ENCODE data around the gene CYP2C9. TPM values are rescaled to one million over a fixed set of nuclear protein-coding genes. Genes with fewer than 3 reads are reported as not detected.

CYP2C9 gene
- total and polyA plus RNA-seq, 10 of the 15 experiments (the other 5 are each of a cell fraction or from before 2014, with no cell fraction given), result 0.04 to 0.23 (median 0.06) TPM; not detected in 7

DNA sequence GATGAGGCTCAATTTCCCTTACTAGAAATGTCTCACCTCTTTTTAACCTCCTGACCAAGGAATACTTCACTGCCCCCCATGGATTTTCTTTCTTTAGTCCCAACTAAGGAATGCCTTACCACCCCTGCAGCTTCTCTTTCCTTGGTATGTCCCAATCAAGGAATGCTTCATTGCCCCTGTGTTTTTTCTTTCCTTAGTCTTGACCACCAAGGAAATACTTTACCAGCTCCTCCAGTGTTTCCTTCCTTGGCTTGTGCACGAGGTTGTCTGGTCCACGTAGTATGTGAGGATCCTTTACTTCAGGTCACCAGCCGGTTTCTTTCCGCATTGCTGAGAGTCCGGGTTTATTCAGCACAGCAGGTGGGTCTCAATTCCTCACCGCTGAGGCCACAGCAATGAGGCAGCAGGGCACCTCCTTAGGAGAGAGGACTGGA lies 59.3 kb downstream of the CYP2C9 start:
- CTCF ChIA-PET, result no interaction called here
- Histone ChIP-seq H3K9ac (ENCODE audit: control insufficient read depth, insufficient read depth, low read length) (no peak overlapping the region), H2AFZ (ENCODE audit: control insufficient read depth, low read depth, low read length) (no peak overlapping the region), H3K27ac (ENCODE audit: control insufficient read depth, insufficient read depth) (no peak overlapping the region), H3K4me1 (ENCODE audit: control insufficient read depth, insufficient read depth, low read length) (no peaks in the 10 kb centered on the region), H3K27me3 (replicated peaks in 1 of 2; ENCODE audit: control insufficient read depth in 2 of 2, insufficient read depth in 2 of 2, low read length in 1 of 2) (no peaks in the 10 kb centered on the region), H3K4me2 (ENCODE audit: control insufficient read depth, insufficient read depth) (no peak overlapping the region), H3K79me2 (ENCODE audit: control insufficient read depth, insufficient read depth, low read length) (no peaks in the 10 kb centered on the region), H4K20me1 (ENCODE audit: control insufficient read depth, insufficient read depth) (no peaks in the 10 kb centered on the region), H3K9me3 (replicated peaks; ENCODE audit: control insufficient read depth, insufficient read depth, low read length) (no peaks in the 10 kb centered on the region), H3K36me3 (ENCODE audit: control insufficient read depth in 2 of 2, insufficient read depth in 2 of 2, low read length in 1 of 2) (no peaks in the 10 kb centered on the region), H3K4me3 (no peak overlapping the region)
- 48% methylated on average over 6 of the region's 6 CpGs for WGBS (ENCODE audit: insufficient coverage, insufficient replicate concordance, low lambda C conversion rate, missing lambda C conversion rate)
- no peak for DNase-seq (ENCODE audit: low read depth, low spot score)
- in situ Hi-C loops (cut with MboI) (no loop called here), intact Hi-C loops (cut with micrococcal nuclease; ENCODE audit: unreplicated experiment) (no loop called here)
- RAD21 ChIA-PET (ENCODE audit: unreplicated experiment), result no interaction called here
- no TSS peak for BruUV-seq (replicated peaks)
- POLR2A ChIA-PET, result no interaction called here
- SMC1A ChIA-PET (ENCODE audit: uncharacterized antibody, unreplicated experiment), result interaction anchor here (1.2 kb wide), 1 partner anchor 53 kb away, joined by 3 read pairs; no protein-coding TSS in a partner anchor
- ATAC-seq, result no peak
- no peak for FAIRE-seq
- no peak for TF ChIP-seq BCL11A (IDR thresholded peaks at IDR 0.05; ENCODE audit: low read depth, low read length)
- no peak for TF ChIP-seq HDAC6 (IDR thresholded peaks at IDR 0.05; ENCODE audit: unreplicated experiment)
- TF ChIP-seq, protein P1, sequence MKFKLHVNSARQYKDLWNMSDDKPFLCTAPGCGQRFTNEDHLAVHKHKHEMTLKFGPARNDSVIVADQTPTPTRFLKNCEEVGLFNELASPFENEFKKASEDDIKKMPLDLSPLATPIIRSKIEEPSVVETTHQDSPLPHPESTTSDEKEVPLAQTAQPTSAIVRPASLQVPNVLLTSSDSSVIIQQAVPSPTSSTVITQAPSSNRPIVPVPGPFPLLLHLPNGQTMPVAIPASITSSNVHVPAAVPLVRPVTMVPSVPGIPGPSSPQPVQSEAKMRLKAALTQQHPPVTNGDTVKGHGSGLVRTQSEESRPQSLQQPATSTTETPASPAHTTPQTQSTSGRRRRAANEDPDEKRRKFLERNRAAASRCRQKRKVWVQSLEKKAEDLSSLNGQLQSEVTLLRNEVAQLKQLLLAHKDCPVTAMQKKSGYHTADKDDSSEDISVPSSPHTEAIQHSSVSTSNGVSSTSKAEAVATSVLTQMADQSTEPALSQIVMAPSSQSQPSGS (IDR thresholded peaks at IDR 0.05; ENCODE audit: low read length), result no peak
- TF ChIP-seq SUZ12 (IDR thresholded peaks at IDR 0.05; ENCODE audit: unreplicated experiment), result no peak
- TF ChIP-seq CBFB (IDR thresholded peaks at IDR 0.05; ENCODE audit: low read depth), result no peak
- TF ChIP-seq, protein P2, sequence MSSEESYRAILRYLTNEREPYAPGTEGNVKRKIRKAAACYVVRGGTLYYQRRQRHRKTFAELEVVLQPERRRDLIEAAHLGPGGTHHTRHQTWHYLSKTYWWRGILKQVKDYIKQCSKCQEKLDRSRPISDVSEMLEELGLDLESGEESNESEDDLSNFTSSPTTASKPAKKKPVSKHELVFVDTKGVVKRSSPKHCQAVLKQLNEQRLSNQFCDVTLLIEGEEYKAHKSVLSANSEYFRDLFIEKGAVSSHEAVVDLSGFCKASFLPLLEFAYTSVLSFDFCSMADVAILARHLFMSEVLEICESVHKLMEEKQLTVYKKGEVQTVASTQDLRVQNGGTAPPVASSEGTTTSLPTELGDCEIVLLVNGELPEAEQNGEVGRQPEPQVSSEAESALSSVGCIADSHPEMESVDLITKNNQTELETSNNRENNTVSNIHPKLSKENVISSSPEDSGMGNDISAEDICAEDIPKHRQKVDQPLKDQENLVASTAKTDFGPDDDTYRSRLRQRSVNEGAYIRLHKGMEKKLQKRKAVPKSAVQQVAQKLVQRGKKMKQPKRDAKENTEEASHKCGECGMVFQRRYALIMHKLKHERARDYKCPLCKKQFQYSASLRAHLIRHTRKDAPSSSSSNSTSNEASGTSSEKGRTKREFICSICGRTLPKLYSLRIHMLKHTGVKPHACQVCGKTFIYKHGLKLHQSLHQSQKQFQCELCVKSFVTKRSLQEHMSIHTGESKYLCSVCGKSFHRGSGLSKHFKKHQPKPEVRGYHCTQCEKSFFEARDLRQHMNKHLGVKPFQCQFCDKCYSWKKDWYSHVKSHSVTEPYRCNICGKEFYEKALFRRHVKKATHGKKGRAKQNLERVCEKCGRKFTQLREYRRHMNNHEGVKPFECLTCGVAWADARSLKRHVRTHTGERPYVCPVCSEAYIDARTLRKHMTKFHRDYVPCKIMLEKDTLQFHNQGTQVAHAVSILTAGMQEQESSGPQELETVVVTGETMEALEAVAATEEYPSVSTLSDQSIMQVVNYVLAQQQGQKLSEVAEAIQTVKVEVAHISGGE (CRISPR knock-in tag; IDR thresholded peaks at IDR 0.05), result no peak
- TF ChIP-seq, protein P3, sequence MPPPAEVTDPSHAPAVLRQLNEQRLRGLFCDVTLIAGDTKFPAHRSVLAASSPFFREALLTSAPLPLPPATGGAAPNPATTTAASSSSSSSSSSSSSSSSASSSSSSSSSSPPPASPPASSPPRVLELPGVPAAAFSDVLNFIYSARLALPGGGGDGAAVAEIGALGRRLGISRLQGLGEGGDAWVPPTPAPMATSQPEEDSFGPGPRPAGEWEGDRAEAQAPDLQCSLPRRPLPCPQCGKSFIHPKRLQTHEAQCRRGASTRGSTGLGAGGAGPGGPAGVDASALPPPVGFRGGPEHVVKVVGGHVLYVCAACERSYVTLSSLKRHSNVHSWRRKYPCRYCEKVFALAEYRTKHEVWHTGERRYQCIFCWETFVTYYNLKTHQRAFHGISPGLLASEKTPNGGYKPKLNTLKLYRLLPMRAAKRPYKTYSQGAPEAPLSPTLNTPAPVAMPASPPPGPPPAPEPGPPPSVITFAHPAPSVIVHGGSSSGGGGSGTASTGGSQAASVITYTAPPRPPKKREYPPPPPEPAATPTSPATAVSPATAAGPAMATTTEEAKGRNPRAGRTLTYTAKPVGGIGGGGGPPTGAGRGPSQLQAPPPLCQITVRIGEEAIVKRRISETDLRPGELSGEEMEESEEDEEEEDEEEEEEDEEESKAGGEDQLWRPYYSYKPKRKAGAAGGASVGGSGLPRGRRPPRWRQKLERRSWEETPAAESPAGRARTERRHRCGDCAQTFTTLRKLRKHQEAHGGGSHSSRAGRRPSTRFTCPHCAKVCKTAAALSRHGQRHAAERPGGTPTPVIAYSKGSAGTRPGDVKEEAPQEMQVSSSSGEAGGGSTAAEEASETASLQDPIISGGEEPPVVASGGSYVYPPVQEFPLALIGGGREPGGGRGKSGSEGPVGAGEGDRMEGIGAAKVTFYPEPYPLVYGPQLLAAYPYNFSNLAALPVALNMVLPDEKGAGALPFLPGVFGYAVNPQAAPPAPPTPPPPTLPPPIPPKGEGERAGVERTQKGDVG (CRISPR knock-in tag; IDR thresholded peaks at IDR 0.05), result no peak
- no peak for TF ChIP-seq RUNX3 (IDR thresholded peaks at IDR 0.05; ENCODE audit: low read length)
- TF ChIP-seq JUND (IDR thresholded peaks at IDR 0.05; ENCODE audit: low read depth, low read length), result no peak
- no peak for TF ChIP-seq WRNIP1 (IDR thresholded peaks at IDR 0.05; ENCODE audit: borderline replicate concordance, low read depth, low read length)
- TF ChIP-seq IRF3 (IDR thresholded peaks at IDR 0.05), result no peak
- TF ChIP-seq KDM1A (IDR thresholded peaks at IDR 0.05; ENCODE audit: borderline replicate concordance), result no peak
- TF ChIP-seq RCOR1 (conservative IDR thresholded peaks at IDR 0.05; ENCODE audit: low read depth, low read length), result no peak
- TF ChIP-seq POLR2AphosphoS2 (IDR thresholded peaks at IDR 0.05; ENCODE audit: low read depth, low read length), result no peak
